RWPE2 (cell line): ENCODE measurements around the gene POLR1B.
"Not testable (repeated sequence)": the region's sequence is repeated elsewhere in the genome, so short reads cannot be mapped to it uniquely, and the experiment has no call there.

Experiments used
- ATAC-seq: fragments of 200-7000 bp; cut with Tn5 transposase; 3 replicates; pipeline ENCODE4 v1.9.1; 2021; ENCODE audit warnings: low read depth
- DNase-seq: peaks from one replicate; pipeline ENCODE4 v3.0.0-alpha.2; 2020; ENCODE audit warnings: low spot score
- H3K27ac ChIP-seq: fragments of 450-650 bp; 2 replicates; pipeline ENCODE4 v1.5.1; 2017; ENCODE audit warnings: mild to moderate bottlenecking; ENCODE audit not compliant: poor library complexity, severe bottlenecking
- H3K27me3 ChIP-seq: fragments of 250-450 bp; sonication (Bioruptor Pico); 2 replicates; pipeline ENCODE4 v1.5.1; 2021; ENCODE audit warnings: mild to moderate bottlenecking, moderate library complexity; ENCODE audit not compliant: insufficient read depth, poor library complexity, severe bottlenecking
- H3K36me3 ChIP-seq: fragments of 250-450 bp; sonication (Bioruptor Pico); 2 replicates; pipeline ENCODE4 v1.5.1; 2020; ENCODE audit warnings: low read depth, mild to moderate bottlenecking, moderate library complexity
- H3K4me1 ChIP-seq: fragments of 250-450 bp; sonication (Bioruptor Pico); 2 replicates; pipeline ENCODE4 v1.5.1; 2021; ENCODE audit warnings: mild to moderate bottlenecking, moderate library complexity; ENCODE audit not compliant: insufficient read depth, poor library complexity, severe bottlenecking
- H3K4me3 ChIP-seq: fragments of 250-450 bp; sonication (Bioruptor Pico); 2 replicates; pipeline ENCODE4 v1.5.1; 2021; ENCODE audit warnings: mild to moderate bottlenecking, moderate library complexity; ENCODE audit not compliant: severe bottlenecking
- H3K9me3 ChIP-seq: fragments of 250-450 bp; sonication (Bioruptor Pico); 2 replicates; pipeline ENCODE4 v1.5.1; 2021; ENCODE audit warnings: mild to moderate bottlenecking, moderate library complexity; ENCODE audit not compliant: severe bottlenecking
- TF ChIP-seq, protein P1 (sequence below): fragments of 450-650 bp; IDR thresholded peaks from one replicate; pipeline ENCODE4 v1.5.1; 2017; ENCODE audit warnings: mild to moderate bottlenecking, moderate library complexity; ENCODE audit not compliant: poor library complexity, severe bottlenecking

POLR1B gene

GRCh38 chr2:112523291-112523777 lies 18.9 kb upstream of the POLR1B start:
- Histone ChIP-seq H3K4me1 (no peaks in the 10 kb centered on the region), H3K27ac (no peak overlapping the region), H3K27me3 (no peaks in the 10 kb centered on the region), H3K4me3 (no peak overlapping the region), H3K36me3 (peaks cover 25% of the 10 kb centered on the region), H3K9me3 (no peaks in the 10 kb centered on the region)
- TF ChIP-seq, protein P1, sequence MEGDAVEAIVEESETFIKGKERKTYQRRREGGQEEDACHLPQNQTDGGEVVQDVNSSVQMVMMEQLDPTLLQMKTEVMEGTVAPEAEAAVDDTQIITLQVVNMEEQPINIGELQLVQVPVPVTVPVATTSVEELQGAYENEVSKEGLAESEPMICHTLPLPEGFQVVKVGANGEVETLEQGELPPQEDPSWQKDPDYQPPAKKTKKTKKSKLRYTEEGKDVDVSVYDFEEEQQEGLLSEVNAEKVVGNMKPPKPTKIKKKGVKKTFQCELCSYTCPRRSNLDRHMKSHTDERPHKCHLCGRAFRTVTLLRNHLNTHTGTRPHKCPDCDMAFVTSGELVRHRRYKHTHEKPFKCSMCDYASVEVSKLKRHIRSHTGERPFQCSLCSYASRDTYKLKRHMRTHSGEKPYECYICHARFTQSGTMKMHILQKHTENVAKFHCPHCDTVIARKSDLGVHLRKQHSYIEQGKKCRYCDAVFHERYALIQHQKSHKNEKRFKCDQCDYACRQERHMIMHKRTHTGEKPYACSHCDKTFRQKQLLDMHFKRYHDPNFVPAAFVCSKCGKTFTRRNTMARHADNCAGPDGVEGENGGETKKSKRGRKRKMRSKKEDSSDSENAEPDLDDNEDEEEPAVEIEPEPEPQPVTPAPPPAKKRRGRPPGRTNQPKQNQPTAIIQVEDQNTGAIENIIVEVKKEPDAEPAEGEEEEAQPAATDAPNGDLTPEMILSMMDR = no peak
- no peak for ATAC-seq
- DNase-seq = no peak

DNA sequence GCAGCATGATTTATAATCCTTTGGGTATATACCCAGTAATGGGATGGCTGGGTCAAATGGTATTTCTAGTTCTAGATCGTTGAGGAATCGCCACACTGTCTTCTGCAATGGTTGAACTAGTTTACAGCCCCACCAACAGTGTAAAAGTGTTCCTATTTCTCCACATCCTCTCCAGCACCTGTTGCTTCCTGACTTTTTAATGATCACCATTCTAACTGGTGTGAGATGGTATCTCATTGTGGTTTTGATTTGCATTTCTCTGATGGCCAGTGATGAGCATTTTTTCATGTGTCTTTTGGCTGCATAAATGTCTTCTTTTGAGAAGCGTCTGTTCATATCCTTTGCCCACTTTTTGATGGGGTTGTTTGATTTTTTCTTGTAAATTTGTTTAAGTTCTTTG lies 18.0 kb upstream of the POLR1B start:
- H3K9me3 ChIP-seq, H3K27me3 ChIP-seq, ATAC-seq, H3K4me1 ChIP-seq, H3K4me3 ChIP-seq, DNase-seq, H3K27ac ChIP-seq: not testable (repeated sequence)
- H3K36me3 ChIP-seq = peaks cover 28% of the 10 kb centered on the region

DNA sequence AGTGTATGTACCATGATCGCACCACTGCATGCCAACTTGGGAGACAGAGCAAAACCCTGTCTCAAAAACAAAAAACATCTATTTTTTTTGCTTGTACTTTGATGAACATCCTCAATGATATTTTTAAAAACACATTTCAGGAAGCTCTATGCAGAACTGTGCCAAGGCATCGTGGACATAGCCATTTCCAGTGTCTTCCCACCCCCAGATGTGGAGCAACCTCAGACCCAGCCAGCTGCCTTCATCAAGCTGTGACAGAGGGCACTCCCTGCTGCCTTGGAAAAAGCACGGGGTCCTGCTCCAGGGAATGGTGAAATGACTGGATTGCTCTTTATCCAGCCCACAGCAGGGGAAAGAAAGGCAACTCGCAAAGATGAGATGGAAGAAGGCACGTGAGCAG lies 13.7 kb upstream of the POLR1B start:
- TF ChIP-seq, protein P1 = no peak
- no peak for ATAC-seq
- Histone ChIP-seq H3K4me1 (no peaks in the 10 kb centered on the region), H3K27me3 (no peaks in the 10 kb centered on the region), H3K27ac (no peak overlapping the region), H3K4me3 (no peak overlapping the region), H3K9me3 (no peaks in the 10 kb centered on the region), H3K36me3 (peaks cover 22% of the 10 kb centered on the region)
- no peak for DNase-seq

GRCh38 chr2:112529757-112530156 lies 12.5 kb upstream of the POLR1B start:
- H3K36me3 ChIP-seq = peaks cover 22% of the 10 kb centered on the region
- H3K27me3 ChIP-seq = no peaks in the 10 kb centered on the region
- no peak for DNase-seq
- TF ChIP-seq, protein P1 = no peak
- H3K4me3 ChIP-seq = no peak overlapping the region
- H3K27ac ChIP-seq = no peak overlapping the region
- no peak for ATAC-seq
- no peaks in the 10 kb centered on the region for H3K9me3 ChIP-seq
- no peaks in the 10 kb centered on the region for H3K4me1 ChIP-seq

GRCh38 chr2:112530728-112531127 lies 11.5 kb upstream of the POLR1B start:
- no peak for ATAC-seq
- H3K4me3 ChIP-seq = no peak overlapping the region
- H3K27me3 ChIP-seq = no peaks in the 10 kb centered on the region
- H3K36me3 ChIP-seq = peaks cover 22% of the 10 kb centered on the region
- no peaks in the 10 kb centered on the region for H3K9me3 ChIP-seq
- no peak overlapping the region for H3K27ac ChIP-seq
- TF ChIP-seq, protein P1 = no peak
- DNase-seq = no peak
- H3K4me1 ChIP-seq = no peaks in the 10 kb centered on the region
